Measurements from ENCODE around the gene THSD1.

The THSD1 gene

DNA sequence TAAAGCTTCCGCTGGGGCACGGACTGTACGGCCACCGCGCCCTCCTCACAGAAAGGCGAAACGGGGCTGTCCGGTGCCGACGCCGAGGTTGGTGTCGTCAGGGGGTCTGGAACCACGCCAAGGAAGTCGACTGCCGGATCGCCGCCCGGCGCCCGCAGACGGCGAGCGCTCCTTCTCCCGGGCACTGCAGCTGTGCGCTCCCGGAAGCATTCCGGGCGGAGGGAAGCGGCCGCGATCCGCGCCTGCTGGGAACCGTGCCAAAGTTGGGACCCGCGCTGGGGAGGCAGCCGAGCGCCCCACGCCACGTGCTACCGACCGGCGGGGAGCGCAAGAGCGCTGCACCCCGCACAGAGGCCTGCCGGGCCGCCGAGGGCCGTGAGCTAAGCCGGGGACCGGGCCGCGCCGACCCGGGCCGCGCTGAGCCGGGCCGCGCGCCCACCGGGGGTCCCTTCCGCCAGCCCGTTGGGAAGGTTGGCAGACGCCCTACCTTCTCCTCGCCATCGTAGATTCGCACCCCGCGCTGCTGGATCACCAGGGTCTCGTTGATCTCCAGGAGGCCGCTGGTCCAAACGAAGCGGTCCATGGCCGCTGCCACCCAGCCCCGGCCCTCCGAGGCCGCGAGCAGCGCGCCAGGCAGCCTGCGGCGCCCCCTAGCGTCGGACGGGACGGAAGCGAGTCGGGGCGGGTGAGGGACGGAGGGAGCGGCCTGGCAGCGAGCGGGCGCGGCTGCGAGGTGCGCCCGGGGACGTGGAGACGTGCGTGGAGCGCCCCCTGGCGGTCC is 44.2 kb upstream of the THSD1 start, which contains the start of gene VPS36:
TSS of gene VPS36 (minus strand) at position 623 of the 781 bp plus-strand sequence. CDS start at position 583, 40 bp downstream.
- Histone ChIP-seq H3K4me1 (ENCODE audit: control insufficient read depth, insufficient read depth, low read length) (peaks cover 12% of the 10 kb centered on the region), H3K36me3 (ENCODE audit: control insufficient read depth in 2 of 2, insufficient read depth in 1 of 2, low read length in 2 of 2) (no peaks in the 10 kb centered on the region; a peak in 1 of 3 replicates), H3K4me3 (ENCODE audit: low read depth, low read length) (peak within 1 kb of the TSS; percentile 83), H3K9me3 (ENCODE audit: control insufficient read depth, insufficient read depth, low read depth, low read length) (no peaks in the 10 kb centered on the region), H3K27ac (ENCODE audit: extremely low read depth, low read depth, low read length) (peak within 1 kb of the TSS; percentile 95)
- POLR2A ChIA-PET: interaction anchor here (0.6 to 1.4 kb wide), 6 partner anchors 25 to 441 kb away, joined by 3 to 5 read pairs (median 4); partner anchors contain the start of gene ALG11
- CTCF ChIA-PET: interaction anchor here (0.5 to 3.8 kb wide), 40 partner anchors 8 to 1556 kb away, joined by 3 to 20 read pairs (median 4); partner anchors contain the start of genes NEK3, NEK5 and THSD1
- TF ChIP-seq ZNF140 (tag by site-specific recombination; IDR thresholded peaks at IDR 0.05) (no peak), ZNF785 (tag by site-specific recombination; IDR thresholded peaks at IDR 0.05) (no peak), ZNF558 (tag by site-specific recombination; IDR thresholded peaks at IDR 0.05) (no peak), ZNF16 (tag by site-specific recombination; IDR thresholded peaks at IDR 0.05; ENCODE audit: low read depth) (no peak), ZNF600 (tag by site-specific recombination; IDR thresholded peaks at IDR 0.05) (peak; percentile 52), ZNF341 (tag by site-specific recombination; IDR thresholded peaks at IDR 0.05; ENCODE audit: low read depth) (no peak), ZFP37 (tag by site-specific recombination; IDR thresholded peaks at IDR 0.05) (no peak; the same call in 1 of the 2 replicates), HOXD13 (CRISPR knock-in tag; IDR thresholded peaks at IDR 0.05; ENCODE audit: borderline replicate concordance) (no peak), ZNF394 (tag by site-specific recombination; IDR thresholded peaks at IDR 0.05; ENCODE audit: borderline replicate concordance) (no peak; the same call in 1 of the 2 replicates), ZBTB20 (tag by site-specific recombination; IDR thresholded peaks at IDR 0.05) (peak; percentile 78; the same call in 1 of the 2 replicates), ZNF654 (tag by site-specific recombination; IDR thresholded peaks at IDR 0.05; ENCODE audit: low read depth) (peak; percentile 47; the same call in 1 of the 2 replicates), ZNF843 (tag by site-specific recombination; IDR thresholded peaks at IDR 0.05) (no peak), ZNF837 (tag by site-specific recombination; IDR thresholded peaks at IDR 0.05) (no peak), ZNF121 (tag by site-specific recombination; IDR thresholded peaks at IDR 0.05) (no peak), SCRT2 (tag by site-specific recombination; IDR thresholded peaks at IDR 0.05) (no peak), ZIC2 (tag by site-specific recombination; IDR thresholded peaks at IDR 0.05) (peak; percentile 62), ZNF530 (tag by site-specific recombination; IDR thresholded peaks at IDR 0.05; ENCODE audit: low read depth) (no peak), ZNF473 (tag by site-specific recombination; IDR thresholded peaks at IDR 0.05) (no peak), SP7 (tag by site-specific recombination; IDR thresholded peaks at IDR 0.05) (no peak), ZNF174 (tag by site-specific recombination; IDR thresholded peaks at IDR 0.05) (no peak), ELK4 (IDR thresholded peaks at IDR 0.05; ENCODE audit: borderline replicate concordance, low read depth, low read length) (no peak), ZNF664 (tag by site-specific recombination; IDR thresholded peaks at IDR 0.05) (no peak)
- TF ChIP-seq, protein P1, sequence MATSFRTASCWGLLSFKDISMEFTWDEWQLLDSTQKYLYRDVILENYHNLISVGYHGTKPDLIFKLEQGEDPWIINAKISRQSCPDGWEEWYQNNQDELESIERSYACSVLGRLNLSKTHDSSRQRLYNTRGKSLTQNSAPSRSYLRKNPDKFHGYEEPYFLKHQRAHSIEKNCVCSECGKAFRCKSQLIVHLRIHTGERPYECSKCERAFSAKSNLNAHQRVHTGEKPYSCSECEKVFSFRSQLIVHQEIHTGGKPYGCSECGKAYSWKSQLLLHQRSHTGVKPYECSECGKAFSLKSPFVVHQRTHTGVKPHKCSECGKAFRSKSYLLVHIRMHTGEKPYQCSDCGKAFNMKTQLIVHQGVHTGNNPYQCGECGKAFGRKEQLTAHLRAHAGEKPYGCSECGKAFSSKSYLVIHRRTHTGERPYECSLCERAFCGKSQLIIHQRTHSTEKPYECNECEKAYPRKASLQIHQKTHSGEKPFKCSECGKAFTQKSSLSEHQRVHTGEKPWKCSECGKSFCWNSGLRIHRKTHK (tag by site-specific recombination; IDR thresholded peaks at IDR 0.05): no peak
- TF ChIP-seq, protein P2, sequence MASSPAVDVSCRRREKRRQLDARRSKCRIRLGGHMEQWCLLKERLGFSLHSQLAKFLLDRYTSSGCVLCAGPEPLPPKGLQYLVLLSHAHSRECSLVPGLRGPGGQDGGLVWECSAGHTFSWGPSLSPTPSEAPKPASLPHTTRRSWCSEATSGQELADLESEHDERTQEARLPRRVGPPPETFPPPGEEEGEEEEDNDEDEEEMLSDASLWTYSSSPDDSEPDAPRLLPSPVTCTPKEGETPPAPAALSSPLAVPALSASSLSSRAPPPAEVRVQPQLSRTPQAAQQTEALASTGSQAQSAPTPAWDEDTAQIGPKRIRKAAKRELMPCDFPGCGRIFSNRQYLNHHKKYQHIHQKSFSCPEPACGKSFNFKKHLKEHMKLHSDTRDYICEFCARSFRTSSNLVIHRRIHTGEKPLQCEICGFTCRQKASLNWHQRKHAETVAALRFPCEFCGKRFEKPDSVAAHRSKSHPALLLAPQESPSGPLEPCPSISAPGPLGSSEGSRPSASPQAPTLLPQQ (tag by site-specific recombination; IDR thresholded peaks at IDR 0.05): peak; percentile 26; the same call in 1 of the 2 replicates
- TF ChIP-seq, protein P3, sequence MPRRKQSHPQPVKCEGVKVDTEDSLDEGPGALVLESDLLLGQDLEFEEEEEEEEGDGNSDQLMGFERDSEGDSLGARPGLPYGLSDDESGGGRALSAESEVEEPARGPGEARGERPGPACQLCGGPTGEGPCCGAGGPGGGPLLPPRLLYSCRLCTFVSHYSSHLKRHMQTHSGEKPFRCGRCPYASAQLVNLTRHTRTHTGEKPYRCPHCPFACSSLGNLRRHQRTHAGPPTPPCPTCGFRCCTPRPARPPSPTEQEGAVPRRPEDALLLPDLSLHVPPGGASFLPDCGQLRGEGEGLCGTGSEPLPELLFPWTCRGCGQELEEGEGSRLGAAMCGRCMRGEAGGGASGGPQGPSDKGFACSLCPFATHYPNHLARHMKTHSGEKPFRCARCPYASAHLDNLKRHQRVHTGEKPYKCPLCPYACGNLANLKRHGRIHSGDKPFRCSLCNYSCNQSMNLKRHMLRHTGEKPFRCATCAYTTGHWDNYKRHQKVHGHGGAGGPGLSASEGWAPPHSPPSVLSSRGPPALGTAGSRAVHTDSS (tag by site-specific recombination; IDR thresholded peaks at IDR 0.05): peak; percentile 20; the same call in 1 of the 2 replicates
- TF ChIP-seq, protein P4, sequence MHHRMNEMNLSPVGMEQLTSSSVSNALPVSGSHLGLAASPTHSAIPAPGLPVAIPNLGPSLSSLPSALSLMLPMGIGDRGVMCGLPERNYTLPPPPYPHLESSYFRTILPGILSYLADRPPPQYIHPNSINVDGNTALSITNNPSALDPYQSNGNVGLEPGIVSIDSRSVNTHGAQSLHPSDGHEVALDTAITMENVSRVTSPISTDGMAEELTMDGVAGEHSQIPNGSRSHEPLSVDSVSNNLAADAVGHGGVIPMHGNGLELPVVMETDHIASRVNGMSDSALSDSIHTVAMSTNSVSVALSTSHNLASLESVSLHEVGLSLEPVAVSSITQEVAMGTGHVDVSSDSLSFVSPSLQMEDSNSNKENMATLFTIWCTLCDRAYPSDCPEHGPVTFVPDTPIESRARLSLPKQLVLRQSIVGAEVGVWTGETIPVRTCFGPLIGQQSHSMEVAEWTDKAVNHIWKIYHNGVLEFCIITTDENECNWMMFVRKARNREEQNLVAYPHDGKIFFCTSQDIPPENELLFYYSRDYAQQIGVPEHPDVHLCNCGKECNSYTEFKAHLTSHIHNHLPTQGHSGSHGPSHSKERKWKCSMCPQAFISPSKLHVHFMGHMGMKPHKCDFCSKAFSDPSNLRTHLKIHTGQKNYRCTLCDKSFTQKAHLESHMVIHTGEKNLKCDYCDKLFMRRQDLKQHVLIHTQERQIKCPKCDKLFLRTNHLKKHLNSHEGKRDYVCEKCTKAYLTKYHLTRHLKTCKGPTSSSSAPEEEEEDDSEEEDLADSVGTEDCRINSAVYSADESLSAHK (tag by site-specific recombination; IDR thresholded peaks at IDR 0.05): no peak
- TF ChIP-seq, protein P5, sequence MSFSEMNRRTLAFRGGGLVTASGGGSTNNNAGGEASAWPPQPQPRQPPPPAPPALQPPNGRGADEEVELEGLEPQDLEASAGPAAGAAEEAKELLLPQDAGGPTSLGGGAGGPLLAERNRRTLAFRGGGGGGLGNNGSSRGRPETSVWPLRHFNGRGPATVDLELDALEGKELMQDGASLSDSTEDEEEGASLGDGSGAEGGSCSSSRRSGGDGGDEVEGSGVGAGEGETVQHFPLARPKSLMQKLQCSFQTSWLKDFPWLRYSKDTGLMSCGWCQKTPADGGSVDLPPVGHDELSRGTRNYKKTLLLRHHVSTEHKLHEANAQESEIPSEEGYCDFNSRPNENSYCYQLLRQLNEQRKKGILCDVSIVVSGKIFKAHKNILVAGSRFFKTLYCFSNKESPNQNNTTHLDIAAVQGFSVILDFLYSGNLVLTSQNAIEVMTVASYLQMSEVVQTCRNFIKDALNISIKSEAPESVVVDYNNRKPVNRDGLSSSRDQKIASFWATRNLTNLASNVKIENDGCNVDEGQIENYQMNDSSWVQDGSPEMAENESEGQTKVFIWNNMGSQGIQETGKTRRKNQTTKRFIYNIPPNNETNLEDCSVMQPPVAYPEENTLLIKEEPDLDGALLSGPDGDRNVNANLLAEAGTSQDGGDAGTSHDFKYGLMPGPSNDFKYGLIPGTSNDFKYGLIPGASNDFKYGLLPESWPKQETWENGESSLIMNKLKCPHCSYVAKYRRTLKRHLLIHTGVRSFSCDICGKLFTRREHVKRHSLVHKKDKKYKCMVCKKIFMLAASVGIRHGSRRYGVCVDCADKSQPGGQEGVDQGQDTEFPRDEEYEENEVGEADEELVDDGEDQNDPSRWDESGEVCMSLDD (tag by site-specific recombination; IDR thresholded peaks at IDR 0.05): no peak

Data from HEK293 (cell line).